ENCODE data around the gene ADGRG1.

ADGRG1 gene

GRCh38 chr16:57606147-57606846, 22.1 kb upstream of the ADGRG1 start:
- DNase-seq = no peak

- DNase-seq = no peak
These were observed 21.5 kb upstream of the ADGRG1 start for GRCh38 chr16:57606847-57607501.

GRCh38 chr16:57607676-57608461, 20.6 kb upstream of the ADGRG1 start:
- DNase-seq = no peak

- DNase-seq = no peak
These were observed 19.8 kb upstream of the ADGRG1 start for GRCh38 chr16:57608462-57609113.

GRCh38 chr16:57609541-57610401, 18.7 kb upstream of the ADGRG1 start:
- peak in 3 of 5 experiments; percentile 61 to 98 (median 70) for DNase-seq

- no peak for DNase-seq
These were observed 17.8 kb upstream of the ADGRG1 start for GRCh38 chr16:57610611-57611010.

- peak in 1 of 5 experiments; percentile 68 for DNase-seq
These were observed 17.2 kb upstream of the ADGRG1 start for GRCh38 chr16:57611181-57611580.

GRCh38 chr16:57611706-57612105, 16.7 kb upstream of the ADGRG1 start:
- no peak for DNase-seq

GRCh38 chr16:57612494-57612893, 15.9 kb upstream of the ADGRG1 start:
- DNase-seq = no peak

GRCh38 chr16:57613514-57613913, 14.9 kb upstream of the ADGRG1 start:
- DNase-seq = no peak

GRCh38 chr16:57614536-57614935, 13.9 kb upstream of the ADGRG1 start:
- peak in 1 of 5 experiments; percentile 29 for DNase-seq

- DNase-seq = no peak
These were observed 13.5 kb upstream of the ADGRG1 start for GRCh38 chr16:57614944-57615343.

- DNase-seq = no peak
These were observed 12.6 kb upstream of the ADGRG1 start for GRCh38 chr16:57615813-57616212.

GRCh38 chr16:57616241-57616640, 12.2 kb upstream of the ADGRG1 start:
- DNase-seq = no peak

GRCh38 chr16:57616876-57617275, 11.6 kb upstream of the ADGRG1 start:
- DNase-seq = no peak

GRCh38 chr16:57617604-57618111, 10.8 kb upstream of the ADGRG1 start:
- no peak for DNase-seq

GRCh38 chr16:57618296-57619132, 9.9 kb upstream of the ADGRG1 start:
- no peak for DNase-seq

GRCh38 chr16:57619133-57619605, 9.3 kb upstream of the ADGRG1 start:
- no peak for DNase-seq

- DNase-seq = no peak
These were observed 8.7 kb upstream of the ADGRG1 start for GRCh38 chr16:57619606-57620334.
